Muscle of arm (tissue), 12 donors: Measurements from ENCODE around the gene CCDC30. TPM values are rescaled to one million over a fixed set of nuclear protein-coding genes. Genes with fewer than 3 reads are reported as not detected.
"Not testable (repeated sequence)": the region's sequence is repeated elsewhere in the genome, so short reads cannot be mapped to it uniquely, and the experiment has no call there.

Source experiments
- DNase-seq: peaks from one replicate; pipeline ENCODE4 v3.0.0-alpha.2; 2013
- polyA plus RNA-seq, 12 donors: library from polyadenylated mRNA; unstranded; fragments of 120-200 nt; gene quantifications; one replicate each; pipeline ENCODE4 v1.2.1, GENCODE V29; 2013; ENCODE audit not compliant: insufficient read length in 12 of 12

CCDC30 gene
- polyA plus RNA-seq, 12 donors: 1.6 to 7.2 (median 2.7) TPM; not detected in 1

DNA sequence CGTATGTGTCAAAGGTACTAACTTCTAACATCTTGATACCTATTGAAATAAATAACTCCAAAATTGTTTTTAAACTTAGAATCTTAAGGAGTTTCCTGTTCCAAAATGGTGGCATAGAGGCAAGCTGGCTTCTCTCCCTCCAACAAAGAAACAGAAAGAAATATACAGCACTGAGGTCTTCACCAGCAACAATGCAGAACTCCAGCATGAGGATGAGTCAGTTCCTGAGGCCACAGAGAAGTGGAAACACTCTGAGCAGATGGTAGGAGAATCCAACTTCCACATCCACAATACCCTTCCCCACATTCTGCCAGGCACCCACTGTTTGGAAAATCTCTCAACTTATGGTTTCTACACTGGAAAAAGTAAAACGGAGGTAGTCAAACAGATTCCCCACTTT, 183.0 kb downstream of the CCDC30 start:
- no peak for DNase-seq

DNA sequence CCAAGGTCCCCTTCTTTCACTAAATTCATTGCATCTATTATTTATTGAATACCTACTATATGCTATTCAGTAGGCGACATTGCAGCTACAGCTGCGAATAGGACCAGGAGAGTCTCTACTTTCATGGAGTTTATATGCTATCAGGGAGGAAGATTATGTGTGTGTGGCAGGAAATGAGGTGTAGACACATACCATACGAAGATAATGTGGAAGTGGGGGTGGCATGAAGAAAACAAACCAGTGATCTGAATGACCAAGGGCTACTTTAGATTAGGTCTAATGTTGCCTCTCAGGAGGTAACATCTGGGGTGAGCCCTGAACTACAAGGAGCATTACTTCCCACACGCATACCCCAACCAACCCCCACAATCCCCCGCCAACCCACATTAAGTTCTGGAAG, 194.1 kb downstream of the CCDC30 start:
- no peak for DNase-seq

DNA sequence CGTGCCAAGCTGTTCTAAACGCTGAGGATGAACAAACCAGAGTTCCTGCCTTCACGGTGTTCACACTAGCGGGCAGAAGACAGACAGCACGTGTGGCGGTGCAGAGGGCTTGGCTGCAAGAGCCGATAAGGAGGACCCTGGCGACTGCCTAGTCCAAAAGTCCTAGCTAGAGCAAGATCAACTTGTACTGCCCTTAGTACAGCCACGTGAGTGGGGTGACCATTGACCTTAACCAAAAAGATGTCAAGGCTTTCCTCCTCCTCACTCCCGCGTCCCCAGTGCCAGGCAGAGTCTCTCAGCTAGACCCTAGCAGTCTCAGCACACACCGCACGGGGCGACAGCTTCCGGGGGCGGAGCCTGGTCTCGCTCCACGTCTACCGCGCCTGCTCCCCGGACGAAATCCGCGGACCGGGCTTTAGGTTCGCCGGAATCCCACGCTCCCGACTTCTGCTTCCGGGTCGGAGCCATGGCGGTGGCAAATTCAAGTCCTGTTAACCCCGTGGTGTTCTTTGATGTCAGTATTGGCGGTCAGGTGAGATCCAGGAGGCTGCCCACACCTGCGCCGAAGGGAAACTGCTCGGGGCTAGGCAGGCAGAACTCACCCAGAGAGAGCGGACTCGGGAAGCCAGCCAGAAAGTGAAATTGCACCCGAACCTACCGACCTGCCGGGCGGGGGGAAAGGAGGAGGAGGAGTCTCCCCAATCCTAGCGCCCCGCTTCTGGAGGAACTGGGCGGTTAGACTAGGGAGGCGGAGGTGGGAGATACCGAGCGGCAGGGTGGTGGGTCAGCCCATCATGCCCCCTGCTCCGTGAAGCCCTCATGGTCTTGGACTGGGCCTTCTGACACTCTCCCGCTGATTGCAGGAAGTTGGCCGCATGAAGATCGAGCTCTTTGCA, 195.1 kb downstream of the CCDC30 start, which contains the start of gene PPIH:
PPIH (plus strand) TSS at position 443 of the 896 bp plus-strand sequence; CDS start at position 467, 24 bp downstream.
- DNase-seq: peak; percentile 96

DNA sequence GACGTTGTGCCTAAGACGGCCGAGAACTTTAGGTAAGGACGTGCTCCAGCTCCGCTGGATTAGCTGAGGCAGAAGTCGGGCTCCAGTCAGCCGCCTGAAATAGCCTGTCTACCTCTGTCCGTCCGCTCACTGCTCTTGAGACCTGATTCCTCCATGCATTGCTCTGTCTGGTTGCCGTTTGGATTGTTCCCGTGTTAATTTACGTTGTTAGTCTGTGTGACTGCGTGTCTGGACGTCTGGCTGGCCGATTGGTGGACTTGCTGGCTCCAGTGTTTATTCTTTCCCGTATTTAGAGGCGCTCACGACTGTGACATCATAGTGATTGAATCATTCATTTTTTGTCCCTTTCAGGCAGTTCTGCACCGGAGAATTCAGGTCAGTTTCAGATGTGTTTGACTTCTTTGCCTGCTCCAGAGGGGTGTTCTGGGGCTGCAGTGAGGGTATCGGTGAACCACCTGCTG, 195.8 kb downstream of the CCDC30 start:
- DNase-seq: no peak

DNA sequence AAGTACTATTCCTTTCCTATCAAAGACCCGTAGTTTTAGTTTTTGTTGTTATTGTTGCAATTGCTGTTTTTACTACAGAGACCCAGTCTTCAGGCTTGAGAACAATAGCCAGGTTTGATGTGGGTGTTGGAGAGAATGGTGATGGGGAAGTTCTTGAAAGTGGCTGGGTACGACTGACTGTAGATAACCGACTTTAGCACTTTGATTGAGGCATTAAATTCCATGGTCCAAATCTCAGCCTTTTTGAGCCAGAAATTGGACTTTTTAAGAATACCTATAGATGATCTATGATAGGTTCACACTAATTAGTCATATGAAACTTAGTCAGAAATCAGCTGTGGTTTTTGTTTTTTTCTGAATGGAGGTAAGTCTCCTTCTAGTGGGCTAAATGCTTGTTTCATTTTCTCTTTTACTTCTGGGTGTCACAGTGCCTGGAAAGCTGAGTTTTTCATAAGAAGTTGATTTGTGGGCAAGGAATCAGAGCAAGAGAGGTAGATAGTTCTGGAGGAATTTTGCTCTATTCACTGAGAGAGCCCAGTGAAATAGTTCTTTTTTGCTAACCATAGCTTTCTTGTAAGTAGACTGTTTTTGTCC, 197.9 kb downstream of the CCDC30 start:
- no peak for DNase-seq

DNA sequence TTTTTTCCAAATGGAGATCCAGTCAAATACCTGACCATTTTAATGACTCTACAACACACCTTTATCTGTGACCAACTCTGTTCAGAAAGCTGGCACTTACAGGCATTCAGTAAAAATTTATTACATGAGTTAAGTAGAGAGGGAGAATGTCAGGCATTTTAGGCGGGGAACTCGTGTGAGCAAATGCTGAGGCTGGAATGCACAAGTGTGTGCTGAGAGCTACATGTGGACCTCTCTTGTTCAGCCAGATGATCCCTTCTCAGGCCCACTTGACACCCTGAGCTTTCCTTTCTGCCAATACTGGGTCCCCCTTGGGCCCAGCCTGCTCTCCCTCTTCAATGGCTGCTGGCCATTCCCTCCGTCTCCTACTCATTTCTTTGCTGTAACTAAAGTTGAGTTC, 206.8 kb downstream of the CCDC30 start:
- DNase-seq: no peak

DNA sequence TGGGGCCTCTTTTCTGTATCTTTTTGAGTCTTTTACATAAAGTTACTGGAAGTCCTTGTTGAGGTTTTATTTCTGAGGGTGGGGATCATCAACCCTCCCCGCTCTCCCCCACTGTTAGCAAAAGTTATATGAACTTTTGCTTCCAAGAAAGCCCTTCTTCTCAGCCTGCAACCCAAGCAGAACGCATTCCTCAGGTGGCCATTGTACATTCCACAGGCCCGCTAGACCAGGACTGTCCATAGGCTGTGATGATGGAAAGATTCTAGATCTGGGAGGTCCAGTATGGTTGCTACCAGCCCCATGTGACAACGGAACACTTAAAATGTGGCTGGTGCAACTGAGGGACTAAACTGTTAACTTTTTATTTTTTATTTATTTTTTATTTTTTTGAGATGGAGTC, 207.3 kb downstream of the CCDC30 start:
- DNase-seq: no peak

DNA sequence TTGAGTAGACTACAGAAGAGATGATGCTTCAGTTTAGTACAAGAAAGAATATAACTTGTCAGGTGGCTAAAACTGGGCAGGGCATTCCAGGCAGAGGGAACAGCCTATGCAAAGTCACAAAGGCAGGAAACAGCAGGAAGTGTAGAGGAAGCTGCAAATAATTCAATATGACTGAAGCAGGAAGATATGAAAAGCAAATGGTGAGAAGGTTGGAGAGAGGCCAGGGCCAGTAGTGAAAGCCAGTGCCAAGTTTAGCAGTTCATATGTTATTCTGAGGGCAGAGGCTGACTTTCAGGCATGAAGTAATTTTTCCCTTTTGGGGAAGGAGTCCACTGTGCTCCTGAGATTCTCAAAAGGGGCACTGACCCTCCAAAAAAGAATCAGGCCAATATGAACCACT, 211.1 kb downstream of the CCDC30 start:
- DNase-seq: no peak

DNA sequence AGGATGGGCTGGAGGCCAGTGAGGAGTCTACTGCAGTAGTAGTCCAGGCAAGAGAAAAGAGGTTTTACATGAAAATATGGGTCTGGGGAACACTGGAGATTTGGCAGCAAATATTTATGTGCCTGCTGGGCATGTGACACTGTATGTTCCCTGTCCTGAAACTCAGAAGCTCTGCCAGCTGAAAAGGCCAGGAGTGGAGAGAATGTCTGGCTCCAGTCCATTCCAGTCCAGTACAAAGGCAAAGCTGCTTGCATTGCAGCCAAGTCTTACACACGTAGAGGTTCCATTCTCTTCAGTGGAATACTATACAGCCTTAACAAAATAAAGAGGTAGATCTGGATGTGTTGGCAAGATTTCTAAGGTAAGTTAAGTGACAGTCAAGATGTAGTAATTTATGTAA, 211.6 kb downstream of the CCDC30 start:
- no peak for DNase-seq

DNA sequence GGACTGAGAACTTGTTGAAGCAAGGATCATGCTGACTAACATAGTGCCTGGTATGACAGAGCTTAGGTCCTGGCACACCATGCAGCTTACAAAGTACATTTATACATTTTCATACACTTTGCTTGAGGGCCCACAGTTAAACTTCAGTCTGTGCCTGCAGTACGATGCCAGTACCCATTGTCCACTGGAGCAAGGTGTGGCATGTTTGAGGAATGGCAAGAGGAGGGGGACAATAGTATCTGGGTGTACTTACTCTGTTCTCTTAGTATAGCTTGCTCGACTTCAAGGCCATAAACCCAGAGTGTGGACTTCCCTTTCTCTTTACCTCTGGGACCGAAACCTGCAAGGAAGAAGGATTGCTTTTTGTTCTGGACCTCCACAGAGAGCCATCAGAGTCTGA, 212.4 kb downstream of the CCDC30 start:
- DNase-seq: no peak

DNA sequence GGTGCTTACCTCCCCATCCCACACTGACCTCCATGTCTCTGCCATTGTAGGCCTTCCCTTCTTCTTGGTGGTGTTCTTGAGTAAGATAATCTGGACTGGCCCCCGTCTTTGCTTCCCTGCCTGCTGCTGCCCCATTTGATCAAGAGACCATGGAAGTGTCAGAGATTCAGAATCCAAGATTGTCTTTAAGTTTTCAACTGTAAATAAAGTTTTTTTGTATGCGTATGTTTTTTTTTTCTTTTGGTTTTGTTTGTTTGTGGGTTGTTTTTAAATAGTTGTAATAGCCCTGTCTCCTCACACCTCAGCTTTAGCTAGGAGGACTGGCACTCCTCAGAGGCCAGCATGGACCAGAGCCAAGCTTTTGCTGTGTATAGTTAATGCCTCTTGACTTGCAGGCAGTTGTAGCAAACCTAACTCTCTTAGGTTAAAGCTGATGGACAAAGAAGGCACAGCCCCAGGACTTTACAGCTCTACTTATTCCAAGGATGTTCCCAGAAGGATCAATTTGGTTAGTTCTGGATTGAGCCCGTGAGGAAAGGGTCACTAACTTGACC, 213.5 kb downstream of the CCDC30 start:
- DNase-seq: no peak

DNA sequence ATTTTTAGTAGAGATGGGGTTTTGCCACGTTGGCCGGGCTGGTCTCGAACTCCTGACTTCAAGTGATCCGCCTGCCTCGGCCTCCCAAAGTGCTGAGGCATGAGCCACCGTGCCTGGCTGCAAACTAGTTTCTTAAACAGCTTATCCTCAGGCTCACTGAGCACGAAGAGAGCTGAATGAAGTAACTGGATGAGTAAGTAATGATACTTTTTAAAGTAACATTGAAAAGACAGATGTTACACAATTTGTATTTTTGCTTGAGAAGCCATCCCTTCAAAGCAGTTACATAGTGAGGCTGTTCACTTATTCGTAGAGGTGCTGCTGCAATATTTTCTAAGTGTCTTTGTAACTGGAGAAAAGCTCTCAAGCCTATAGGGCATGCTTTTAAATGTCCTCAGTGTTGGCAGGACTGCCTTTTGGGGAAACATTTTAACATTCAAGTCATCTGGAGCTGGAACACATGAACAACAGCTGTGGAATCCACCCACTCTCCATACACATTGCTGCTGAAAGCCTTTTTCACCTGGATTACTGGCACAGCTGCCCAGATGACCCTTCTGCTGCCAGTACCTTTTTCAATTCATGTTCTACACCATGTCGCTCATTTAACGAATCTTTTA, 216.4 kb downstream of the CCDC30 start:
- no peak for DNase-seq

DNA sequence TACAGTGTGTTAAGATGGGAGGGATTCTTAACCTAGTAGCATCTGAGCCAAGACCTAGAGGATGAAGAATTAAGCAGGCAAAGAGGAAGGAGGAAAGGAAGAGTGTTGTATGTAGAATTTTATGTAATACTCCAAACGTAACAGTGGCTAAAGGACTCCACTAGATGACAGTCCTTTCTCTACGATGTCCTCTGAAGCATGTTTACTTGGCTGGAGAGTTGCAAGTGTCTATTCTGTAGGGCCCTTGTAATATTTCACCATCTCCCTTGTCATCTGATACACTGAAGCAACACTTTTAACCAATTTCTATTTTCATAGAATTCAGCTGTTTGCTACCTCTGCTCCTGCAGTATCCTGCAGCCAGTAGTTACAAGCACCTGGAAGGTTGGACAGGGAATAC, 217.0 kb downstream of the CCDC30 start:
- no peak for DNase-seq

DNA sequence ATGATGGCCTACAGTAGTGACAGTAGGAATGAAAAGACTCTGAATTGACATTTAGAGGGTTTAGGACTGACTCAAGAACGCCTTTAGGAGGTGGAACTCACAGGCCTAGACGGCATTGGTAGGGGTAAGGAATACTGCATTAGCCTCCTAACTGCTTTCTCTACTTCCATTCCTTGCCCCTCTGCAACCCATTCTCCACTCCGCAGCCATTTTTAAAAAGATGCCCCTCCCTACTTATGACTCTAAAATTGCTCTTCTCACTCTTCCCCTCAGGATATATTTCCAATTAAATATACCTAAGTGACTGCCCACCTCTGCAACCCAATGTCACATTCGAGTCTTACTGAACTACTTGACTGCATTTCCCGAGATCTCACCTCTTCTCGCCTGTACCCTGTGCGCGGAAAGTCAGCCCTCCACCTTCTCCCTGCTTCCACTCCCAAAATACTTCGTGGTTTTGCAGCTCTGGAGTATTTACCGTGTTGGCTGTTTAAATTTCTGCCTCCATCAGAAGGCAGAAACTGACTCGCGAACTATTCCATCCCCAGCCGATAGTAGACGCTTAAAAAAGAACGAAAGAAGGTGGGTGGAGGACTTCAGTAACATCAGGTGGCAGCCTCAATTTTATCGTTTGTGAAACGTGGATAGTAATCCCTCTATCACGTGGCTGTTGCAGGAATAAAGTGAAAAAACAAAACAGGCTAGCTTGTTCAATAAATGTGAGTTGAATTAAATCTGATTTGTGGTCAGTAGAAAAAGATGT, 218.0 kb downstream of the CCDC30 start:
- no peak for DNase-seq

DNA sequence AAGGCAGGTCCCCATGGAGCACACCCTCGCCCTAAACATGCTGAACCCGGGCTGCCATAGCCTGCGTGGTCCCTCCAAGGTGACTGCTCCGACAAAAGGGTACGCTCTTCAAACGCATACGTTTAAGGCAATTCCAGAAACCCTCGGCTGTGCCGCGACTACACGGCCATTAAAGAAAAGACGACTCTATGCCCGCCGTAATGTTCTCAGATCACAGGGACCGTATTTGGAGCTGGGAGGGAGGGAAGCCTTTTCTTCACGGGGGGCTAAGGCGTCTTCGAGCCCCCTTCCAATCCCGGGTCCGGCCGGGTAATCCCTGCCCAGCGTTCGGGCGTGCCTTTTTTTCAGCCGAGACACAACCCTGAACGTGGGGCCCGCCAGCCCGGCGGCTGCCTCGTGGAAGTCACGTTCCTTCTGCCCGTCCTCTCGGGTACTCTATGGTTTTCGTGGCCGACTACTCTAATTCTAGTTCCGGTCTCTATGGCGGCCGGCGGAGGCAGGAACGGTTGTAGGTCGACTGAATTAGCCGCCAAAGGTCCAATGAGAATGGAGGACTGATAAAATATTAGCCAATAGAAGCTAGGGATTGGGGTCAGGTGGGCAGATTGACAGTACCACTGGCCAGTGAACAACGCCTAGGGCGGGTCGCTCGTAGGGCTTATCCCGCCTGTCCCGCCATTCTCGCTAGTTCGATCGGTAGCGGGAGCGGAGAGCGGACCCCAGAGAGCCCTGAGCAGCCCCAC, 218.8 kb downstream of the CCDC30 start, which contains the start of gene YBX1:
YBX1 (plus strand) TSS at position 678 of the 743 bp plus-strand sequence. CDS start 148 bp downstream, outside the sequence.
- peak; percentile 99 for DNase-seq

DNA sequence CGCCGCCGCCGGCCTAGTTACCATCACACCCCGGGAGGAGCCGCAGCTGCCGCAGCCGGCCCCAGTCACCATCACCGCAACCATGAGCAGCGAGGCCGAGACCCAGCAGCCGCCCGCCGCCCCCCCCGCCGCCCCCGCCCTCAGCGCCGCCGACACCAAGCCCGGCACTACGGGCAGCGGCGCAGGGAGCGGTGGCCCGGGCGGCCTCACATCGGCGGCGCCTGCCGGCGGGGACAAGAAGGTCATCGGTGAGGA, 219.3 kb downstream of the CCDC30 start:
- DNase-seq: not testable (repeated sequence)

DNA sequence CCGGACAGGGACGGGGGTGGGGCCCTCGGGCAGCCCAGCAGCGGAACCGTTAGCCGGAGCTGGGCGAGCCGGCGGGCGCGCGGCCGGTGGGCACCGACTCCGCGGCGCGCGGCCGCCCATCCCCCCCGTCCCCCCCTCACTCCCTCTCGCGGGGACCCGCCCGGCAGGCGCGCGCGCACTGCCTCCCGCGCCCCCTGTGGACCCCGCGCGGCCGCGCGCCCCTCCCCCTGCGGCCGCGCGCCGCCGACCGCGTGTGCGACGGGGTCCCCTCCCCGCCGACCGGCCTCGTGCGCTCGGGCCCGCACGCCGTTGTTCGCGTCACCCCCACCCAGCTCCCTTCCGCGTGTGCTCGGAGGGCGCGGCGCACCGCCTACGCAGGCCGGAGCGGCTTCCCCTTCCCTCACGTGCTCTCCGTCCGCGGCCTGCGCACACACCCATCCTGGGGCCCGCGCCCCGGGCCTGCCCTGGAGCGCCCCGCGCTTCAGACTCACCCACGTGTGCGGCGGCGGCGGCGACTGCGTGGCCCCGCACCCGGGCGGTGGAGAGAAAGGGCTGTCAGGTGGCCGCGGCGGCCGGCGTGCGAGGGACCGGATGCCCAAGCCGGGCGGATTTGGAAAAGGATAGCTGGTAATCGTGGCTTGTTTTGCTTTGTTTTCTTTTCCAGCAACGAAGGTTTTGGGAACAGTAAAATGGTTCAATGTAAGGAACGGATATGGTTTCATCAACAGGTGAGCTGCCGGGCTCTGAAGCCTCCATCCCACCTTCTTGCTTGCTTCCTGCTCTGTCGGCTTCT, 219.8 kb downstream of the CCDC30 start:
- peak; percentile 61 for DNase-seq

DNA sequence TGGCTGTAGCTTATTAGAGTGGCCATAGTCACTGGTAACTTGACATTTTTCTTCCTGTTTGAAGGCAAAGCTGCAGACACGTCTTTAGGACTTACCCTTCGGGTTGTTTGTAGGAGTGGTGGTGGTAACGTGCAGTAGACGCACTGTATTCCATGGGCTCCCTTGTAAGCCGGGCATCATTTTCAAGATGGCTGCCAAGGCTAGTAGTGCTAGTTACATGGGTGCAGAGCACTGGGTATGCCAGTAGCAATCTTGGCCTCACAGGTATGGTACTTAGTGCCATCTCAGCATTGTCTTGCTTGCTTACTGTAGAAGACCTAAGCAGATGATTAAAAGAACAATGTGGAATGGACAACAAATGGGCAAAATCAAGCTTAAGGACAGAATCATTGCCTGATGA, 221.1 kb downstream of the CCDC30 start:
- no peak for DNase-seq

DNA sequence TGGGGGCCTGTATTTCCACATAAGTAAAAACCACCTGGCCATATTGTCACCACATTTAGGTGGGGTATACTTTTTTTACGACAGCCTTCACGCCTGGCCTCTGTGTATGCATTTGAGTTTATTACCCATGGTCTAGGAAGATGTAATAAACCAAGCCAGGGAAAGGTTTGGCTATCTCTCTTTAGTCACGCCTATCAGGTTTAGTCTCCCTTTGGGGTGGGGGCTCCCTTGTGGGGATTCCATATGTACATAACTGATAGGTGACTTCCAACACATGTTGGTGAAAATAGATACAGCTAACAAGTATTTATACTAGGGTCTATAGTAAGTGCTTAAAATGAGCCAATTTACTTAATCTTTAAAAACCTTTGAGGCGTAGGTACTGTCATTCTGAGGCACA, 223.3 kb downstream of the CCDC30 start:
- DNase-seq: no peak

DNA sequence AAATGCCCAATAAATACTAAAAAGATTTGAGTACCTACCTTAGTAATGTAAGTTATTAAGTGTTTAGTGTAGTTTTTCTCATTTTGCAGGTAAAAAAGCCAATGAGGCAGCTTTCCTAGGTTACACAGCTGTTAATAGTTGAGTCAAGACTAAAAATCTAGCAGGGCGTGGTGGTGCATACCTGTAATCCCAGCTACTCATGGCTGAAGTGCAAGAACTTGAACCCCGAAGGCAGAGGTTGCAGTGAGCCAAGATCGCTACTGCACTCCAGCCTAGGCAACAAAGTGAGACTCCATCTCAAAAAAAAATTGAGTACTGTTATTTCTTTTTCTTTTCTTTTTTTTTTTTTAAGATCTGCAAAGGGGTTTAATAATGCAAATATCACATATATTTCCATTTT, 226.8 kb downstream of the CCDC30 start:
- no peak for DNase-seq
